ENCODE results near the gene ARVCF.

The ARVCF gene

GRCh38 chr22:19943082-19944026, 73.3 kb downstream of the ARVCF start:
- in situ Hi-C loops (cut with MboI; ENCODE audit: low pct_unique_long_range_greater_than_20kb, low sequenced_read_pairs, unreplicated experiment), result no loop called here
- TF ChIP-seq CTCF (IDR thresholded peaks at IDR 0.05; ENCODE audit: extremely low read depth, insufficient read depth, missing control alignments), result no peak
- DNase-seq (ENCODE audit: low spot score), result no peak

- DNase-seq (ENCODE audit: low spot score), result peak; percentile 72
- in situ Hi-C loops (cut with MboI; ENCODE audit: low pct_unique_long_range_greater_than_20kb, low sequenced_read_pairs, unreplicated experiment), result no loop called here
- no peak for TF ChIP-seq CTCF (IDR thresholded peaks at IDR 0.05; ENCODE audit: extremely low read depth, insufficient read depth, missing control alignments)
These were observed 74.2 kb downstream of the ARVCF start for GRCh38 chr22:19942157-19943081.

GRCh38 chr22:19941365-19942082, 75.1 kb downstream of the ARVCF start, which contains the start of the genes COMT and TXNRD2:
COMT (plus strand) TSS chr22:19941772; CDS start chr22:19962527, 20,755 bp downstream.
TXNRD2 (minus strand) TSS chr22:19941818; CDS start chr22:19941803, 15 bp downstream.
- peak; percentile 93 for DNase-seq (ENCODE audit: low spot score)
- in situ Hi-C loops (cut with MboI; ENCODE audit: low pct_unique_long_range_greater_than_20kb, low sequenced_read_pairs, unreplicated experiment), result no loop called here
- TF ChIP-seq CTCF (IDR thresholded peaks at IDR 0.05; ENCODE audit: extremely low read depth, insufficient read depth, missing control alignments), result no peak

- in situ Hi-C loops (cut with MboI; ENCODE audit: low pct_unique_long_range_greater_than_20kb, low sequenced_read_pairs, unreplicated experiment), result no loop called here
- no peak for DNase-seq (ENCODE audit: low spot score)
- no peak for TF ChIP-seq CTCF (IDR thresholded peaks at IDR 0.05; ENCODE audit: extremely low read depth, insufficient read depth, missing control alignments)
These were observed 75.9 kb downstream of the ARVCF start for GRCh38 chr22:19940536-19941364.

GRCh38 chr22:19937616-19938473, 78.8 kb downstream of the ARVCF start:
- TF ChIP-seq CTCF (IDR thresholded peaks at IDR 0.05; ENCODE audit: extremely low read depth, insufficient read depth, missing control alignments), result no peak
- DNase-seq (ENCODE audit: low spot score), result no peak
- in situ Hi-C loops (cut with MboI; ENCODE audit: low pct_unique_long_range_greater_than_20kb, low sequenced_read_pairs, unreplicated experiment), result no loop called here
